HCT116 (cell line): ENCODE results near the gene QSOX1. TPM values are rescaled to one million over a fixed set of nuclear protein-coding genes. Genes with fewer than 3 reads are reported as not detected.

Experiments
- ATAC-seq: fragments of 200-7000 bp; cut with Tn5 transposase; 2 replicates; pipeline ENCODE4 v1.9.1; 2020; ENCODE audit warnings: mild to moderate bottlenecking, moderate library complexity
- BruUV-seq: library from RNA; stranded (reverse); fragments of 400-500 nt; replicated peaks from 2 replicates; lab custom pipeline; 2021; lab: Mats Ljungman, UMichigan
- CTCF ChIA-PET: fragments of 300-600 bp; sonication (Branson Sonifier 250); formaldehyde crosslinking; loops from one replicate; lab custom pipeline; 2021; ENCODE audit warnings: antibody characterized with exemption; lab: Charles Lee
- POLR2A ChIA-PET: fragments of 300-600, 350-600 bp; sonication (Branson Sonifier 250); formaldehyde crosslinking; loops from one replicate; lab custom pipeline; 2021; ENCODE audit warnings: antibody characterized with exemption; lab: Charles Lee
- RAD21 ChIA-PET, 2 experiments: fragments of 300-600 bp; sonication (Branson Sonifier 250); formaldehyde crosslinking; loops; one replicate each; lab custom pipeline; 2023; ENCODE audit warnings: low total read pairs in 2 of 2; ENCODE audit not compliant: uncharacterized antibody in 2 of 2, unreplicated experiment in 2 of 2, low non-redundant PET in 1 of 2; lab: Charles Lee
- DNase-seq: peaks from one replicate; pipeline ENCODE4 v3.0.0-alpha.2; 2010; ENCODE audit warnings: low read depth, low spot score
- H2AFZ ChIP-seq: fragments of 200-600 bp; shearing (Covaris generic), sonication (generic); 2 replicates; pipeline ENCODE4 v1.6.1; 2017; ENCODE audit warnings: low read depth, mixed run types, mixed read lengths, antibody characterized with exemption, low read length; ENCODE audit not compliant: poor library complexity, severe bottlenecking
- H3K27ac ChIP-seq: 2 replicates; pipeline ENCODE4 v1.5.1; 2012; ENCODE audit warnings: low read depth, low read length
- H3K27me3 ChIP-seq: fragments of 200-600 bp; sonication (generic); 2 replicates; pipeline ENCODE4 v1.6.1; 2016; ENCODE audit warnings: mixed run types, low read length, mixed read lengths; ENCODE audit not compliant: insufficient read depth
- H3K36me3 ChIP-seq, 2 experiments: fragments of 200-500 bp in 1 of 2; fragments of 200-600 bp in 1 of 2; sonication (Bioruptor generic) in 1 of 2; sonication (generic) in 1 of 2; 2 replicates each; pipeline versions ENCODE4 v1.5.1 to v1.6.1; 2014 to 2016; ENCODE audit warnings: low read length in 2 of 2, inconsistent platforms in 1 of 2, mixed read lengths in 1 of 2, mixed run types in 1 of 2; ENCODE audit not compliant: insufficient read depth in 2 of 2, control insufficient read depth in 1 of 2
- H3K4me1 ChIP-seq, 2 experiments: fragments of 200-600 bp in 1 of 2; sonication (generic) in 1 of 2; 2 replicates each; pipeline versions ENCODE4 v1.5.1 to v1.6.1; 2012 to 2017; ENCODE audit warnings: low read length in 2 of 2, inconsistent platforms in 1 of 2, mild to moderate bottlenecking in 1 of 2, mixed read lengths in 1 of 2, mixed run types in 1 of 2, moderate library complexity in 1 of 2; ENCODE audit not compliant: insufficient read depth in 2 of 2, control insufficient read depth in 1 of 2
- H3K4me2 ChIP-seq: fragments of 200-600 bp; sonication (generic); 2 replicates; pipeline ENCODE4 v1.6.1; 2017; ENCODE audit warnings: mixed run types, low read length, mixed read lengths
- H3K4me3 ChIP-seq, 2 experiments: fragments of 200-600 bp in 1 of 2; sonication (generic) in 1 of 2; replicated peaks in 1 of 2; 2 replicates each; pipeline ENCODE4 v1.5.1; 2011 to 2016; ENCODE audit warnings: low read length in 2 of 2, control low read depth in 1 of 2, low read depth in 1 of 2, mild to moderate bottlenecking in 1 of 2, mixed read lengths in 1 of 2, mixed run types in 1 of 2
- H3K79me2 ChIP-seq: fragments of 200-600 bp; sonication (generic); 2 replicates; pipeline ENCODE4 v1.6.1; 2017; ENCODE audit warnings: mild to moderate bottlenecking, mixed run types, low read length, moderate library complexity, mixed read lengths; ENCODE audit not compliant: insufficient read depth
- H3K9ac ChIP-seq: fragments of 200-600 bp; sonication (generic); 2 replicates; pipeline ENCODE4 v1.6.1; 2016; ENCODE audit warnings: low read length, mixed read lengths
- H3K9me2 ChIP-seq: fragments of 200-600 bp; sonication (generic), shearing (Covaris generic); 2 replicates; pipeline ENCODE4 v1.6.1; 2017; ENCODE audit warnings: mixed run types, mild to moderate bottlenecking, moderate library complexity; ENCODE audit not compliant: insufficient read depth
- H3K9me3 ChIP-seq, 2 experiments: fragments of 200-500 bp in 1 of 2; fragments of 200-600 bp in 1 of 2; sonication (Bioruptor generic) in 1 of 2; sonication (generic) in 1 of 2; 2 replicates each; pipeline ENCODE4 v1.6.1; 2014 to 2017; ENCODE audit warnings: low read length in 2 of 2, mixed read lengths in 2 of 2, inconsistent platforms in 1 of 2, low read depth in 1 of 2, mild to moderate bottlenecking in 1 of 2, mixed run types in 1 of 2, moderate library complexity in 1 of 2; ENCODE audit not compliant: control insufficient read depth in 1 of 2, insufficient read depth in 1 of 2
- H4K20me1 ChIP-seq: fragments of 200-600 bp; sonication (generic), shearing (Covaris generic); 2 replicates; pipeline ENCODE4 v1.6.1; 2017; ENCODE audit warnings: mixed run types, mild to moderate bottlenecking, moderate library complexity; ENCODE audit not compliant: insufficient read depth
- ATF3 ChIP-seq: IDR thresholded peaks from 2 replicates; pipeline ENCODE4 v1.6.1; 2012
- CBX3 ChIP-seq: IDR thresholded peaks from 2 replicates; pipeline ENCODE4 v1.6.1; 2012; ENCODE audit warnings: low read depth
- CTCF ChIP-seq, 3 experiments: fragments of 200-600 bp in 1 of 3; sonication (generic) in 1 of 3; IDR thresholded peaks in 2 of 3; conservative IDR thresholded peaks in 1 of 3; 2 replicates each; pipeline ENCODE4 v1.5.1; 2012 to 2017; ENCODE audit warnings: low read depth in 2 of 3, low read length in 2 of 3, antibody characterized with exemption in 1 of 3, borderline replicate concordance in 1 of 3, control low read depth in 1 of 3, mild to moderate bottlenecking in 1 of 3, mixed read lengths in 1 of 3, mixed run types in 1 of 3, moderate library complexity in 1 of 3; ENCODE audit not compliant: insufficient read depth in 1 of 3
- EGR1 ChIP-seq: IDR thresholded peaks from 2 replicates; pipeline ENCODE4 v1.6.1; 2012; ENCODE audit warnings: low read depth
- FOSL1 ChIP-seq: IDR thresholded peaks from 2 replicates; pipeline ENCODE4 v1.6.1; 2012; ENCODE audit warnings: low read depth
- POLR2AphosphoS5 ChIP-seq: IDR thresholded peaks from 2 replicates; pipeline ENCODE4 v1.6.1; 2011; ENCODE audit warnings: mild to moderate bottlenecking, low read depth, low read length, moderate library complexity
- RAD21 ChIP-seq: IDR thresholded peaks from 2 replicates; pipeline ENCODE4 v1.6.1; 2012; ENCODE audit warnings: low read depth, mild to moderate bottlenecking
- REST ChIP-seq: IDR thresholded peaks from 2 replicates; pipeline ENCODE4 v1.6.1; 2012; ENCODE audit warnings: low read depth
- SIN3A ChIP-seq: IDR thresholded peaks from 2 replicates; pipeline ENCODE4 v1.6.1; 2012; ENCODE audit warnings: low read depth
- SRF ChIP-seq: IDR thresholded peaks from 2 replicates; pipeline ENCODE4 v1.6.1; 2012; ENCODE audit warnings: low read depth
- ZBTB33 ChIP-seq: IDR thresholded peaks from 2 replicates; pipeline ENCODE4 v1.6.1; 2011; ENCODE audit warnings: mild to moderate bottlenecking, low read length, moderate library complexity; ENCODE audit not compliant: insufficient replicate concordance; ENCODE audit errors: extremely low read depth
- ZFX ChIP-seq: fragments of 450-650 bp; IDR thresholded peaks from 2 replicates; pipeline ENCODE4 v1.6.1; 2017
- ZNF274 ChIP-seq: fragments of 200-500 bp; sonication (Bioruptor generic); IDR thresholded peaks from 2 replicates; pipeline ENCODE4 v1.6.1; 2014; ENCODE audit warnings: mild to moderate bottlenecking, low read depth, low read length, inconsistent platforms
- intact Hi-C: fragments of 100-400 bp; cut with micrococcal nuclease; formaldehyde crosslinking; loops from 2 replicates; pipeline ENCODE4 v1.10.0; 2022
- total RNA-seq: library from RNA; stranded (reverse); gene quantifications from one replicate; pipeline ENCODE4 v1.2.1, GENCODE V29; 2021; ENCODE audit not compliant: unreplicated experiment

Gene QSOX1
- total RNA-seq, 1 experiment from 2014 or later, result 89.2 TPM

- TF ChIP-seq CBX3, result peak; percentile 89
- no peak for TF ChIP-seq EGR1
- TF ChIP-seq POLR2AphosphoS5, result peak; percentile 79
- peak; percentile 56 for TF ChIP-seq RAD21
- TF ChIP-seq FOSL1, result peak; percentile 76
- TF ChIP-seq ZFX, result peak; percentile 62
- TF ChIP-seq, all 23 proteins: peak for 12
These were observed 13.2 kb downstream of the QSOX1 start (continued) for GRCh38 chr1:180167721-180168467.

- Histone ChIP-seq H3K4me3 (no peak overlapping the region), H3K4me2 (peak overlapping the region; percentile 72), H4K20me1 (no peaks in the 10 kb centered on the region), H3K9ac (peak overlapping the region; percentile 57; the same call in 1 of the 2 replicates), H3K4me1 (peaks cover 29 to 46% of the 10 kb centered on the region in 2 experiments), H2AFZ (no peak overlapping the region)
- peak; percentile 71 for ATAC-seq
- intact Hi-C loops, result loop anchor here (1.0 to 5.0 kb wide), 4 partner anchors 217 to 463 kb away; partner anchors contain the start of gene CEP350
- no peak for TF ChIP-seq ZNF274
- no peak for TF ChIP-seq REST
- TF ChIP-seq SRF, result no peak
- peak; percentile 28 to 88 (median 71); a peak in 5 of 6 replicates for TF ChIP-seq CTCF (IDR thresholded peaks at IDR 0.05 in 2 of 3, conservative IDR thresholded peaks at IDR 0.05 in 1 of 3; ENCODE audit: borderline replicate concordance in 1 of 3, insufficient read depth in 1 of 3, low read depth in 2 of 3, low read length in 2 of 3)
- TF ChIP-seq ZBTB33, result no peak
- TF ChIP-seq SIN3A, result no peak
- peak; percentile 64 for TF ChIP-seq RAD21
- no peak for TF ChIP-seq ATF3
- TF ChIP-seq, all 23 proteins: peak for 2
- Histone ChIP-seq H3K9me2 (no peaks in the 10 kb centered on the region), H3K36me3 (no peaks in the 10 kb centered on the region), H3K9me3 (no peaks in the 10 kb centered on the region), H3K79me2 (no peaks in the 10 kb centered on the region), H3K27ac (peak overlapping the region; percentile 70), H3K27me3 (no peaks in the 10 kb centered on the region)
- CTCF ChIA-PET, result interaction anchor here (0.6 to 5.2 kb wide), 16 partner anchors 10 to 464 kb away, joined by 3 to 41 read pairs (median 4); no protein-coding TSS in a partner anchor
- no peak for DNase-seq
- RAD21 ChIA-PET, result interaction anchor here (0.6 to 0.7 kb wide), 2 partner anchors 122 to 354 kb away, joined by 5 read pairs; no protein-coding TSS in a partner anchor
- no TSS peak for BruUV-seq
- POLR2A ChIA-PET, result interaction anchor here (0.7 to 3.0 kb wide), 2 partner anchors 14 to 463 kb away, joined by 3 to 11 read pairs; partner anchors contain the start of gene QSOX1
These were observed 14.3 kb downstream of the QSOX1 start for GRCh38 chr1:180168786-180169639.
